Suppressor macrophage treated with lipopolysaccharide for 4 hours (primary cell): ENCODE data around the gene CDK5RAP1.
"Not testable (repeated sequence)": the region's sequence is repeated elsewhere in the genome, so short reads cannot be mapped to it uniquely, and the experiment has no call there.

Experiments
- DNase-seq: peaks from one replicate; pipeline ENCODE4 v3.0.0-alpha.2; 2020

The CDK5RAP1 gene

GRCh38 chr20:33401184-33401920 lies at the start of gene CDK5RAP1:
TSS of gene CDK5RAP1 (minus strand) at chr20:33401519. CDS start at chr20:33397064, 4,455 bp downstream.
- peak; percentile 93 for DNase-seq

GRCh38 chr20:33450867-33451266 lies 49.5 kb upstream of the CDK5RAP1 start:
- DNase-seq = peak; percentile 12

GRCh38 chr20:33445881-33446625 lies 44.7 kb upstream of the CDK5RAP1 start:
- no peak for DNase-seq

GRCh38 chr20:33444797-33445560 lies 43.7 kb upstream of the CDK5RAP1 start:
- no peak for DNase-seq

GRCh38 chr20:33443512-33444239 lies 42.4 kb upstream of the CDK5RAP1 start, which contains the start of gene SNTA1:
TSS of gene SNTA1 (minus strand) at chr20:33443763. CDS start at chr20:33443620, 143 bp downstream.
- peak; percentile 91 for DNase-seq

- DNase-seq = peak; percentile 27
These were observed 41.7 kb upstream of the CDK5RAP1 start for GRCh38 chr20:33443006-33443511.

GRCh38 chr20:33442136-33443005 lies 41.1 kb upstream of the CDK5RAP1 start:
- no peak for DNase-seq

- no peak for DNase-seq
These were observed 40.0 kb upstream of the CDK5RAP1 start for GRCh38 chr20:33441142-33441955.

GRCh38 chr20:33440562-33440961 lies 39.2 kb upstream of the CDK5RAP1 start:
- not testable (repeated sequence) for DNase-seq

GRCh38 chr20:33438481-33438880 lies 37.2 kb upstream of the CDK5RAP1 start:
- no peak for DNase-seq

GRCh38 chr20:33437141-33437911 lies 36.0 kb upstream of the CDK5RAP1 start:
- DNase-seq = no peak

GRCh38 chr20:33434434-33434833 lies 33.1 kb upstream of the CDK5RAP1 start:
- no peak for DNase-seq

- no peak for DNase-seq
These were observed 32.3 kb upstream of the CDK5RAP1 start for GRCh38 chr20:33433465-33434234.

GRCh38 chr20:33431797-33432381 lies 30.6 kb upstream of the CDK5RAP1 start:
- no peak for DNase-seq

GRCh38 chr20:33423875-33424274 lies 22.6 kb upstream of the CDK5RAP1 start:
- DNase-seq = not testable (repeated sequence)

GRCh38 chr20:33423141-33423834 lies 22.0 kb upstream of the CDK5RAP1 start:
- DNase-seq = no peak

GRCh38 chr20:33419140-33419974 lies 18.0 kb upstream of the CDK5RAP1 start:
- no peak for DNase-seq
